GM23338 (cell line): Measurements from ENCODE around the gene GSTP1. TPM values are rescaled to one million over a fixed set of nuclear protein-coding genes. Genes with fewer than 3 reads are reported as not detected.

Source experiments
- ATAC-seq: fragments of 200-7000 bp; cut with Tn5 transposase; 3 replicates; pipeline ENCODE4 v1.9.1; 2020
- DNase-seq: peaks from one replicate; pipeline ENCODE4 v3.0.0-alpha.2; 2015; ENCODE audit warnings: low spot score
- H2AFZ ChIP-seq: fragments of 200-600 bp; sonication (generic); 2 replicates; pipeline ENCODE4 v1.8.0; 2016; ENCODE audit warnings: antibody characterized with exemption, mild to moderate bottlenecking, moderate library complexity
- H3F3A ChIP-seq: fragments of 200-600 bp; sonication (generic); replicated peaks from 2 replicates; pipeline ENCODE4 v1.8.0; 2017; ENCODE audit warnings: antibody characterized with exemption, mixed run types, low read depth
- H3K27ac ChIP-seq: fragments of 200-600 bp; sonication (generic); 2 replicates; pipeline ENCODE4 v1.6.1; 2016; ENCODE audit warnings: low read depth
- H3K27me3 ChIP-seq: fragments of 200-600 bp; sonication (generic); 2 replicates; pipeline ENCODE4 v1.8.0; 2016; ENCODE audit warnings: mild to moderate bottlenecking, mixed run types, moderate library complexity; ENCODE audit not compliant: insufficient read depth
- H3K36me3 ChIP-seq: fragments of 200-600 bp; sonication (generic); 2 replicates; pipeline ENCODE4 v1.8.0; 2016; ENCODE audit warnings: mild to moderate bottlenecking; ENCODE audit not compliant: insufficient read depth
- H3K4me1 ChIP-seq: fragments of 200-600 bp; sonication (generic); 2 replicates; pipeline ENCODE4 v1.8.0; 2016; ENCODE audit warnings: mild to moderate bottlenecking, moderate library complexity; ENCODE audit not compliant: insufficient read depth
- H3K4me2 ChIP-seq: fragments of 200-600 bp; sonication (generic); 2 replicates; pipeline ENCODE4 v1.7.1; 2017; ENCODE audit warnings: mixed run types
- H3K4me3 ChIP-seq: fragments of 200-600 bp; sonication (generic); 2 replicates; pipeline ENCODE4 v1.6.1; 2016; ENCODE audit warnings: mixed run types
- H3K79me2 ChIP-seq: fragments of 200-600 bp; sonication (generic); replicated peaks from 2 replicates; pipeline ENCODE4 v1.8.0; 2017; ENCODE audit warnings: mild to moderate bottlenecking; ENCODE audit not compliant: insufficient read depth
- H3K9me2 ChIP-seq: fragments of 200-600 bp; sonication (generic); 2 replicates; pipeline ENCODE4 v1.8.0; 2017; ENCODE audit not compliant: insufficient read depth
- H4K20me1 ChIP-seq: fragments of 200-600 bp; sonication (generic); replicated peaks from 2 replicates; pipeline ENCODE4 v1.8.0; 2017; ENCODE audit warnings: mild to moderate bottlenecking; ENCODE audit not compliant: insufficient read depth
- H3K27ac Mint-ChIP-seq: 2 replicates; pipeline ENCODE4 v1.8.0; 2020; ENCODE audit warnings: inconsistent platforms, mild to moderate bottlenecking, moderate library complexity, mixed read lengths
- H3K27me3 Mint-ChIP-seq: 3 replicates; pipeline ENCODE4 v1.8.0; 2022; ENCODE audit warnings: low read depth, mild to moderate bottlenecking, moderate library complexity, mixed read lengths, inconsistent platforms; ENCODE audit not compliant: insufficient read depth, poor library complexity
- H3K36me3 Mint-ChIP-seq: 3 replicates; pipeline ENCODE4 v1.8.0; 2021; ENCODE audit warnings: low read depth, mild to moderate bottlenecking, inconsistent platforms, moderate library complexity, mixed read lengths
- H3K4me1 Mint-ChIP-seq: 3 replicates; pipeline ENCODE4 v1.8.0; 2020; ENCODE audit warnings: mild to moderate bottlenecking, inconsistent platforms, mixed read lengths
- H3K4me3 Mint-ChIP-seq: 3 replicates; pipeline ENCODE4 v1.8.0; 2021; ENCODE audit warnings: moderate library complexity, mild to moderate bottlenecking, inconsistent platforms, mixed read lengths
- H3K9me3 Mint-ChIP-seq: 3 replicates; pipeline ENCODE4 v1.8.0; 2020; ENCODE audit warnings: moderate library complexity, mild to moderate bottlenecking, inconsistent platforms, mixed read lengths
- CREB1 ChIP-seq: fragments of 250-450 bp; sonication (Bioruptor Pico); IDR thresholded peaks from 2 replicates; pipeline ENCODE4 v1.5.0; 2020; ENCODE audit warnings: low read depth, mild to moderate bottlenecking, moderate library complexity
- ETS1 ChIP-seq: IDR thresholded peaks from 2 replicates; pipeline ENCODE4 v1.6.1; 2016; ENCODE audit warnings: antibody characterized with exemption
- EZH2 ChIP-seq: fragments of 200-600 bp; sonication (generic); IDR thresholded peaks from one replicate; pipeline ENCODE4 v1.8.0; 2017; ENCODE audit warnings: antibody characterized with exemption, mild to moderate bottlenecking, low read depth; ENCODE audit not compliant: unreplicated experiment
- EZH2phosphoT487 ChIP-seq: fragments of 200-600 bp; sonication (generic); IDR thresholded peaks from one replicate; pipeline ENCODE4 v1.8.1; 2018; ENCODE audit warnings: antibody characterized with exemption; ENCODE audit not compliant: unreplicated experiment
- JUNB ChIP-seq: IDR thresholded peaks from one replicate; pipeline ENCODE4 v1.6.1; 2016; ENCODE audit warnings: antibody characterized with exemption; ENCODE audit not compliant: unreplicated experiment
- NANOG ChIP-seq: IDR thresholded peaks from 2 replicates; pipeline ENCODE4 v1.6.1; 2016; ENCODE audit warnings: antibody characterized with exemption, borderline replicate concordance
- POLR2AphosphoS5 ChIP-seq: IDR thresholded peaks from 2 replicates; pipeline ENCODE4 v1.6.1; 2016; ENCODE audit warnings: antibody characterized with exemption, low read depth
- REST ChIP-seq: IDR thresholded peaks from one replicate; pipeline ENCODE4 v1.6.1; 2018; ENCODE audit warnings: antibody characterized with exemption; ENCODE audit not compliant: unreplicated experiment
- ZNF331 ChIP-seq: fragments of 250-450 bp; sonication (Bioruptor Pico); IDR thresholded peaks from 2 replicates; pipeline ENCODE4 v1.5.0; 2020; ENCODE audit warnings: low read depth, mild to moderate bottlenecking, moderate library complexity
- polyA plus RNA-seq: library from polyadenylated mRNA; unstranded; fragments of >200 nt; fragmentation: Nextera tagmentation; extraction: Ambion mirVana; gene quantifications from 2 replicates; pipeline ENCODE4 v1.2.1, GENCODE V29; 2016
- total RNA-seq: library from RNA; depleted of rRNA; stranded (reverse); fragments of >200 nt; shearing (Covaris generic); gene quantifications from 2 replicates; pipeline ENCODE4 v1.2.3, GENCODE V29; 2014

Gene GSTP1
- total and polyA plus RNA-seq, 2 experiments from 2014 or later: 1,776 to 1,881 TPM

GRCh38 chr11:67556244-67556643 is 27.4 kb upstream of the GSTP1 start:
- no peak overlapping the region for H3K27ac Mint-ChIP-seq
- no peak for TF ChIP-seq ZNF331 (CRISPR knock-in tag)
- TF ChIP-seq NANOG: no peak
- no peak for TF ChIP-seq ETS1
- TF ChIP-seq POLR2AphosphoS5: no peak
- no peak for TF ChIP-seq EZH2phosphoT487
- TF ChIP-seq EZH2: no peak
- Histone ChIP-seq H3K4me1 (no peaks in the 10 kb centered on the region), H3K27ac (no peak overlapping the region), H3K9me2 (no peaks in the 10 kb centered on the region), H3K4me3 (no peak overlapping the region), H3F3A (no peaks in the 10 kb centered on the region), H3K4me2 (no peak overlapping the region), H3K79me2 (no peaks in the 10 kb centered on the region), H4K20me1 (no peaks in the 10 kb centered on the region), H3K36me3 (no peaks in the 10 kb centered on the region), H2AFZ (no peak overlapping the region), H3K27me3 (no peaks in the 10 kb centered on the region)
- H3K4me1 Mint-ChIP-seq: no peaks in the 10 kb centered on the region
- peaks cover 1% of the 10 kb centered on the region for H3K27me3 Mint-ChIP-seq
- ATAC-seq (no peak), DNase-seq (no peak)
- H3K4me3 Mint-ChIP-seq: no peak overlapping the region
- H3K9me3 Mint-ChIP-seq: peaks cover 16% of the 10 kb centered on the region
- H3K36me3 Mint-ChIP-seq: 0 out of 3 replicates have a peak, but pooled peaks cover 5% of the 10 kb centered on the region

DNA sequence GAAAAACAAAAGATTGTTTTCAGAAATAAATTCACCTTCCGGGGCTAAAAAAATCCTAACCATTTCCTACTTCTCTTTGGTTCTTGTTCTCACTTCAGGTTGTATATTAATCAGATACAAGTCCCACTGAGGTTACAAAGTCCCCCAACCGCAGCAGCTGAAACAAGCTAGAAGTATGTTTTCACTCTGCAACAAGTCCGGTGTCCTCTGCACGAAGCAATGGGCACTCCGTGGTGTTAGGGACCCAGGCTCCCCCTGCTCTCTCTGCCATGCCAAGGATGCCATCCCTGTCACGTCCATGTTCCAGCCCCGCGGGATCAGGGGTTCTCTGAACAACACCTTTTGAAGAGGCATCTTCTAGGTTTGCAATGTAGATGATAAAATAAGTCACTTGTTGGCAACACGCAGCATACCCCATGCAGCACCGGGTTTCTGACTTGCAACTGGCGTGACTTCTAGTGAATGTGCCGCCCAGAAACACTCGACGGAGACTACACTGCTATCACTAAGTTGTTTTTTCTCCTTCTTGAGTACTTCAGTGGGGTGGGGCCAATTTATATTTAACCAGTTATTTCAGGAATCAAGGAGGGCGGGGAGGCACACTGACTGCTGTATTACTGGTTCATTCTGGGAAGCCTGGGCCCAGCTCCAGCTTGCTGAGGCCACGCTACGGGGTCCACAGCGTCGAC is 25.4 kb upstream of the GSTP1 start:
- H3K4me2 ChIP-seq: no peak overlapping the region
- Mint-ChIP-seq H3K36me3 (no peaks in the 10 kb centered on the region), H3K9me3 (no peaks in the 10 kb centered on the region; the same call in 1 of the 3 replicates), H3K4me1 (peaks cover 6% of the 10 kb centered on the region), H3K4me3 (no peak overlapping the region), H3K27me3 (peaks cover 4% of the 10 kb centered on the region), H3K27ac (no peak overlapping the region)
- H3K36me3 ChIP-seq: no peaks in the 10 kb centered on the region
- H3K4me1 ChIP-seq: peaks cover 6% of the 10 kb centered on the region; the same call in 1 of the 2 replicates
- H3K27ac ChIP-seq: no peak overlapping the region
- ATAC-seq (no peak), DNase-seq (no peak)
- H3K4me3 ChIP-seq: no peak overlapping the region
- no peaks in the 10 kb centered on the region for H3K27me3 ChIP-seq
- no peak overlapping the region for H2AFZ ChIP-seq
- no peaks in the 10 kb centered on the region for H3F3A ChIP-seq
- TF ChIP-seq JUNB (no peak), CREB1 (no peak), ETS1 (no peak), EZH2 (no peak), NANOG (no peak), ZNF331 (CRISPR knock-in tag) (no peak), REST (no peak), POLR2AphosphoS5 (no peak)
- H3K9me2 ChIP-seq: no peaks in the 10 kb centered on the region
- H3K79me2 ChIP-seq: no peaks in the 10 kb centered on the region
- H4K20me1 ChIP-seq: no peaks in the 10 kb centered on the region
